ENCODE results near the gene SDHB.
A peak's percentile ranks its signal among the peaks of the same experiment; 100 is the strongest.

Gene SDHB

DNA sequence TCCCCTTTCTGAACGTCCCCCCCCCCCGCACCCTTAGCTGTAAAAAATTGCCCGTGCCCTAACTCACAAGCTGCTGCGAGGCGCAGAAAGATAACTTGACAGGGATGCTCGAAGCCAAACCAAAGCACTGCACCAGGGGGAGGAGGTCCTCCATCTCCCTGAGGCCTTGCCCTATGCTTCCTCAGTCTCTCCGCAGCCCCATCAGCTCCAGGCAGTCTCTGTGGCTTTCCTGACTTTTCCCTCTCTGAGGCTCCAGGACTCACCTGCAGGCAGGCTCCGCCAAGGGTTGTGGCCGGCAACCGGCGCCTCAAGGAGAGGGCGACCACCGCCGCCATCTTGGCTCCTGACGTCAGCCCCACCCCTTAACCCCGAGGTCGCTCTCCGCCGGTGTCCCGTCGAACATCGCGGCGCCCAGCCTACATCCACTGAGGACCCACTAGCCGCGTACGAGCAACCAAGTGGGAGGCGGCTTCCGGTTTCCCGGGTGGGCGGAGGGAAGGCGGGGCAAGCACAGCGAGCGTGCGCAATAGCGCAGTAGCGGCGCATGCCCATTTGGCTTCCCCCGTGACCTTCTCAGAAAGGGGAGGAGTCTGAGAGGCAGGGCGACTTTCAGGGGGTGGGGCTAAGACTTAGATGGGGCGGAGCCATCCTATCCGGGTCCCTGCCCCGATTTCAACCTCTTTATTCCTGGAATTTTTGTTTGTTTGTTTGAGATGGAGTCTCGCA, at the start of gene SDHB:
Gene SDHB, minus strand, starts transcription at position 348 of the 726 bp plus-strand sequence. Its CDS starts 13 bp downstream, at position 335.
- peak; percentile 96 for DNase-seq

DNA sequence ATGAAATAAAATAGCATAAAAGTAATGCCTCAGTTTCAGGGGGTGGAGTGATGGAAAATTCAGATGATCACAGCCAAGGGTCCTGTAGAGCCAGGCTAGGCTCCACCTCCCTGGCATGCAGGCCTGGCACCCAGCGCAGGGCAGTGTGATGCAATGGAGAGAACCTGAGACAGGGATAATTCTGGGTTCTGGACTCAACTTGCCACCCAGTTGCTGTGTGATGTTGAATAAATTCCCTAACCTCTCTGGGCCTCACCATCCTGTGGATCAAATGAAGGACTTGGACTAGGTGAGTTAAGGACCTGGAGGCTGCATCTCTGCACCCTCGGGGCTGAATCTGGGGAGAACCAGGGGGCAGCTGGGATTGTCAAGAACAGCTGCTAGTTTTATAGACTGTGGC, 48.4 kb upstream of the SDHB start:
- no peak for DNase-seq

DNA sequence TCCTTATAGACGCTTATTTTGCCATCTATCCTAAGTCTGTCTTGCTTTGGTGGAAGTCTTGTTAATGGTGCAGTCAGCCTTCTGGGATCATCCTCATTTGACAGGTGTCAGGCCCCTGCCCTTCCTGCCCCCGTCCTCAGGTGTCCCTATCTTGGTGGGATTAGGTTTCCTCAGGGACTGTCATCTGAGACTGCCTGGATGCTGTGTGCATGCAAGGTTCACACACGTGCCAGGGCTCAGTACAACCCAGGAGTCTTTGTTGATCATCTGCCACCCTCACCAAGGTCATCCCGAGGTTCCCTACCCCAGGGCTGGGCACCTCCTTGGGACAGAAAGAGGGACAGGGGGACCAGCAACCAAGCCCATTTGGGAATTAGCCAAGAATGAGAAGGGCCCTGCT, 47.4 kb upstream of the SDHB start:
- DNase-seq = no peak

DNA sequence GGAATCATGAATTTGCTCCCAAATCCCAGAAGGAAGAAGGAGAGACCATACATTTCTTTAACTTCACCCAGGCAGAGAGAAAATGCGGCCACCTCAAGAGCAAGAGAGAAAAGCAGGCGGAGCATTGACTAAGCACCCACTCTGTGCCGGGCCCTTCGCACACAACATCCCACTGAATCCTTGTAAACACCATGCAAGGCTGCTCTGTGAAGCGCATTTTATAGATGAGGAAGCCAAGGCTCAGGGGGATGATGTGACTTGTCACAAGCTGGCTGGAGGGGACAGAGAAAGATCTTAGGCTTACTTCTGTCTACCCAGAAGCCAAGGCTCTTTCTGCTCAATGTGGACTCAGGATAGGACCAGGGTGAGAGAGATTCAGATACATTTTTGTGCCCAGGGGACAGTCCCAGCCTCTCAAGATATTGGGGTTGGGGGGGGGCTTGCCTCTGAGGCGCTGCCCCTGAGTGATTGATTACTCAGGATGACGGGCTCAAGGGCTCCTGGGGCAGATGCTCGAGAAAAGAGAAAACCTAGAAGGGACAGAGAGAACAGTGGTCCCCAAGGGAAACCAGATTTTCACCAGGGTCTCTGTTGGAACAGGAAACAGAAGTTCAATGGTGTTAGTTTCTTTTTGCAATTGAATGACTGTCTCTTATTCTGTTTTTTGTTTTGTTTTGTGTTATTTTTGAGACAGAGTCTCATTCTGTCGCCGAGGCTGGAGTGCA, 45.9 kb upstream of the SDHB start:
- DNase-seq = no peak

DNA sequence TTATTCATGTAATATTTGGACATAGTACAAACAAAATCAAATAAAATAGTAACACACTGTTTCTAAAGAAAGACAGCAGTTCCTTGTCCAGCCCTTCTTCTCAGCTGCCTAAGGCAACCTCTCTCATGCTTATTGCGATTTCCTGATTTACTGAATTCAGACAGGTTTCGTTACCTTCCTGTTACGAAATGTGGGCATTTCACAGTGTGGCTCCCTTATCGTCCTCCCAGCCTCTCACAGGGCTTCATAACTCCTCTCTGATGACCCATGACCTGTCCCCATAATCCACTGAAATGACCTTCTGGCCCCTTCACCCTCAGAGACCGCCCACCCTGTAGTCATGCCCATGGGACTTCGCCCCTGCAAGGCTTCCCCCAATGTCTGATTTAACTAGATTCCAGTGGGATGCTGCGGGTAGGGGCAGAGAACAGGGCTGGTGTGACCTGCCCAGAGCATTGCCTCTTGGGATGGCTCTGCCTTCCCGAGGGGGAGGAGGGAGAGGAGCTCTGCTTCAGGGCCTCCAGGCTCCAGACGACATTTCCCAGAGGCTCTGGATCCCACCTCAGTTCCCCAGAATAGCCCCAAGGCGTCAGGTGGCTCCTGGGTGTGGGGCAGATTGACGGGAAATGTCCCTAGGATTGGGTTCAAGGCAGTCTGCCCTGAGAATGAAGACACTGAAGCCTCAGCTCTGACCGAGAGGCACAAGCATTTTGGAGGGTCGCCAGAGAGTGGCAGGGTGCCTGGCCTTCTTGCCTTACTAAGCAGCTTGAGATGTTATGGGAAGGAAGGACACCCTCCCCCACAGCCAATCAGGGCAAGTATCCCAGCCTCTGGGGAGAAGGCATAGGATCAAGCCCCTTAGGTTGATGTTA, 44.9 kb upstream of the SDHB start:
- DNase-seq = no peak

DNA sequence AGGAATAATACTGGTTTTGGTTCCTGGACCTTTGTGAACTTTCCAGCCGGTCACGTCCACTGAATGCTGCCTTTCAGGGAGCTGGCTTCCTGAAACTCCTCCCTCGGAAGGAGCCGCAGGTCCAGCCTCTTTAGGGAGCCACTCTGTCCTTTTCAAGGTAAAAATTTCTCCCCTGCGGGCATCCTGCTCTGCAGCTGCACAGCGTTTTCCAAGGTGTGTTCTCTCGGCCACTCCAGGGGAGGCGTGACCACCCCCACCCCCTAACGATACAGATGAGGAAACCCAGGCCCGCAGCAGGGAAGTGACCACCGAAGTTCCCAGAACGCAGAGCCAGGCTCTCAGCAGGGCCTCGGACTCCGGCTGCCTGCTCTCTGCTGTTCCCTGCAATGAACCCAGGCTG, 44.0 kb upstream of the SDHB start:
- no peak for DNase-seq

DNA sequence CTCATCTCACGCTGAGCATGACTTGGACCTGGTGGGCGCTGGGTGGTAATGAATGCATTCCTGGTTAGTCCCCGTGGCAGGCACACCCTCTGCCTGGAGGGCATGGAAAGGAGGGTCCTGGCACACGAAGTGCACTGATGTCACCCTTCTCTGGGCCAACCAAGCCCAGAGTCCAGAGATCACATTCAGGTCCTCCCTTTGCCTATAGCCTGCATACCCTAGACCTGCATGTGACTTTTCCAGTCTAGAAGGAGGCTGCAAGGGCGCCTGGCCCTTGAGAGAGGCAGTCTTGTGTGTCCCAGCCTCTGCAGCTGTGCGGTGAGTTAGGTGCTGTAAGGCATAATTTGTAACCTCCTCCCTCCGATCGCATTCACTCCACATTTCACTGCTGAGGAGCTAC, 43.3 kb upstream of the SDHB start:
- DNase-seq = no peak

DNA sequence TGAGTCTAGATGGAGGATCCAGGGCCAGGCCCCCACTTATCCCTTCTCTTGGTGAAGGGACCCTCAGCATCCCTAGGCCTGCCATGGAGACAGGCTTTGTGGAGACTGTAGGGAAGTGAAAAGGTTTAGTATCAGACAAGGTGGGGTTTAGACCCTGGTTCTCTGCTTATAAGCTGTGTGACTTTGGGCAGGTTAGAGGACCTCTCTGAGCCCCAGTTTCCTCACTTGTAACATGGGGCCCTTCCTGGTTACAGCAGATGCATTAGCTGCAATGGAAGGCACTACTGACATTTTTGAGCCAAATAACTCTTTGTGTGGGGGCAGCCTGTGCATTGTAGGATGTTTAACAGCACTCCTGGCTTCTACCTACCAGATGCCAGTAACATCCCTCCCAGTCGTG, 42.8 kb upstream of the SDHB start:
- no peak for DNase-seq

DNA sequence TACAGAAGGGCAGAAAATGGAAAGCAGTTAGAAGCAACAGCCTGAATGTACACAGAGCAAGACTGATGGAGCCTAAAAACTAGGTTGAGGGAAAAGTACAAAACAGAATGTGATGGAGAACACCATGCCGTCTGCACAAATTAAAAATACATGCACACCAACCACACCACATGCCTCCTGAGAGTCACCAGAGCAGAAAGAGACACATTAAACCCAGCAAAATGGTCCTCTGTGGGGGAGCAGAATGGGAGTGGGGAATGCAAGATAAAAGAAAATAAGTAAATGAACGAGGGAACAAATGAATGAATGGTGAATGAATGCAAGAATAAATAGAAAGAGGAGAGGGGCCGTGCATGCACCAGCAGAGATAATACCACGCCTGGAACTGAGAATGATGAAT, 41.3 kb upstream of the SDHB start:
- no peak for DNase-seq

DNA sequence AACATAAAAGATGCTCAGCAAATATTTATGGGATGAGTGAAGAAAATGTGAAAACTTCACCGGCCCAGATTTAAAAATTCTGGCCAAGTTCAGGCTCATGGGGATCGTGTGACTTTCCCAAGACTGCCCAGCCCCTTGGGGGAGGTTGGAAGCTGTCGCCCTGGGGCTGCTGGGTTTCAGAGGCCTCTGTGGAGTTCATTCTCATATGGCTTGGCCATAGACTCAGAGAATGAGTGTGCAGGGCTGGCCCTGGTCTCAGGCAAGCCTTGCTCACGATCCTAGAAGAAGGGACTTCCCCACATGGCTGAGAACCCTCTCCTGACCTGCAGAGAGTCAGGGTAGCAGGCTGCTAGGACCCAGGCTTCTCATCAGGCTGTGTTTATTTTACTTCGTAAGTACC, 40.8 kb upstream of the SDHB start:
- DNase-seq = no peak

DNA sequence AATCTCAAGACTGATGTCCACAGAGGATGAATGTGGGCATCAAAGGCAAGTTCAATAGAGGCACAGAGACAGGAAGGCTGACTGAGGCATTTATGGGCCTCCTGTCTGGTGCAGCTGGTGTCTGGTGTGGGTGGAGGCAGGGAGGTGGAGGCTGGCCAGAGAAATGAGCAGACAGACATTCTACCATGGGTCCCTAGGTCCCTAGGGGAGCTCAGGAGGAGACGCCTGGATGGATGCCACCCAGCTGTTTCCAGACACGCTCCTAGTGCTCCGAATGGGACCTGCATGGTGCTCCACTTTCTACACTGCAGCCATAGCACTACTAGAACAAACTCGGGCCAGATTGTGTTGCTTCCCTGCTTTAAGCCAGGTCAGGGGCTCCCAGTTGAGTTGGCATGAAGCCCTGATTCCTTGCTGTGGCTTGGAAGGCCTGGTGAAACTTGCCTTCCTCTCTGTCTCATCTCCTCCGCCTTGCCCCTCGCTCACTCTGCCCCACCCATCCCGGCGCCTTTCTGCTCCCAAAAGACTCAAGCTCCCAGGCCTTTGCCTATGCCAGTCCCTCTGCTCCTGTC, 40.1 kb upstream of the SDHB start:
- no peak for DNase-seq

DNA sequence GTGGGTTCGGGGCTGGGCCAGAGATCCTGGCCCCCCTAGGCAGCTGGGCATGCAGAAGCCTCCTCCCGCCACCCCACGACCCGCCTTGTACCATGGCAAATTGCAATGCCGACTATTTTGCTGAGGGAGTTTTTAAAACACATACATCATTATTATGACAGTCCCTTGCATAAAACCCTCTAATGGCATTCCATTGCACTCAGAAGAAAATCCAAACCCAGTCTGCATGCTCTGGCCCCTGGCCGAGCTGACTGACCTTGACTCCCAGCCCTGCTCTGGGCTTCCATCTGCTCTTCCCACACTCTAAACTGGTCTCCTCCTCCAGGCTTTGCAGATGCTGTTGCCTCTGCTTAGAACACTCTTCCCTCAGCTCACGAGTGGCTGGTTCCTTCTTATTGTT, 37.4 kb upstream of the SDHB start:
- no peak for DNase-seq

DNA sequence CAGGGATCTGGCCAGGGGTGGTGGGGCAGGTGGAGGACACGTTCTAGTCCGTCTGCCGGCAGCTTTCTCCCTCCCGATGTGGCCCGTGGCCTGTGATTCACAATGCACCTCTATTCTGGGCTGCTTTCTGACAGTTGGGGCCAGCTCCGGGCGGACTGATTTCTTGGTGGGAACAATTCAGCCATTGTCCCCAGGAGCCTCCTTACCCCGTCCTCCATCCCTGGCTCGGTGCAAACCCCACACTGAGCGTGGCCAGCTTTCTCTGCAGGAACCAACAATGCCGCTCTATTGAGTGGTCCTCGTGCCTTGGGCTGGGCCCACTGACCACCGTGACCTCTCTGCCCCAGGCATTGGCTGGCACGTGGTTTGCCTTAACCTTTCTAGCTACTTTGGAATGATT, 35.7 kb upstream of the SDHB start:
- DNase-seq = no peak

DNA sequence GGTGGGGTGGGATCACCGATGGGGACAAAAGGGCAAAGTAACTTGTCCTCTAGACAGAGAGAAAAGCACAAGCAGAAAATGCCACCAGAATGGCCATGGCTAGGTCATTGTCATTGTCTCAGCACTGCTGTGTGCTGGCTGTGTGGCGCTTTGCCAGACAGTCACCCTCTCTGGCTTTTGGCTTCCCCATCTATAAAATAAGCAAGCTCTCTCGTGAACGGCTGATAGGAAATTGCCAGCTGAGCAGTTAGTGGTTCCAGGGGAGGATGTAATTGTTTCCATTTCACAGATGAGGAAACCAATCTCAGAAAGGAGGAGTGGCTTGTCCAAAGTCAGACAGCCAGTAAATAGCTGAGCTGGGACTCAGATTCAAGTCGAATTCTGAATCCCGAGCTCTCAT, 32.9 kb upstream of the SDHB start:
- no peak for DNase-seq

DNA sequence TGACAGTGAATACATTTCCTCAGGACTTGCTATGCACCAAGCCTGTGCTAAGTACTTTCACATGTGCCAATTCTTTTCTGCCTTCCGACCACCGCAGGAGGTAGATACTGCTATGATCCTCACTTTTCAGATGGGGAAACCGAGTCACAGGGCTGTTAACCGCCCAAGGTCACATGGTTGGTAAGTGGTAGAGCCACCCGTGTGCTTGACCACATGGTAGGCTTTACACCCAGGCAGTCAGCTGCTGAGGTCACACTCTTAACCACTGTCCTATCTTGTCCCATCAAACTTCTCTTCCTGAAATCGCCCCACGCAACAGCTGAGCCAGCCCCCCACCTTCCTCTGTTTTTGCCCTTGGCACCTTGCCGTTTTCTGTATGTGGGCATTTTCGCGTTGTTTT, 31.0 kb upstream of the SDHB start:
- DNase-seq = no peak

DNA sequence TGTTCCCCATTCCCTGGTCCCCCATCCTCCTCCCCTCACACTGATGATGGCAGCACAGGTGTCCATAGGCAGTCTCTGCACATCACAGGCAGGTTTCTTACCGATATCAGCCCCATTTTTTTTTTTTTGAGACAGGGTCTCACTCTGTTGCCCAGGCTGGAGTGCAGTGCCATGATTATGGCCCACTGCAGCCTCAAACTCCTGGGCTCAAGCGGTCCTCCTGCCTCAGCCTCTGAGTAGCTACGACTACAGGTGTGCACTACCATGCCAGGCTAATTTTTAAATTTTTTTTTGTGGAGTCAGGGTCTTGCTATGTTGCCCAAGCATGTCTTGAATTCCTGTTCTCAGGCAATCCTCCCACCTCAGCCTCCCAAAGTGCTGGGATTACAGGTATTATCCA, 28.9 kb upstream of the SDHB start:
- DNase-seq = no peak

DNA sequence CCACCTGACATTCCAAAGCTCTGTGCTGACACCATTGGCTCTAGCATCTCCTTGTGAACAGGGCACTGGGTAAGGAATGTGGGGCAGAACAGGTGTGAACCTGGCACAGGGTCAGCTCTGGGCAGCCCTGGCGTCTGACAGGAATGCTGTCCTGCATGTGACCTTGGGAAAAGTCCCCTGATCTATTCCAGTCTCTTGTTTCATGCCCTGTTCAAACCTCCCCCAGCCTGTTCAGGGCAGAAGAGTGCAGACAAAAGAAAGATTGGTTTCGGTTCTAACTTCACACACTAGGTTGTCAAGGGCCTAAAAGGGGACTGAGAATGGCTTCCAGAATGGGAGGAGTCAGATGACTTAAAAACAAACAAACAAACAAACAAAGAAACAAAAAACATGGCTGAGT, 27.6 kb upstream of the SDHB start:
- no peak for DNase-seq

DNA sequence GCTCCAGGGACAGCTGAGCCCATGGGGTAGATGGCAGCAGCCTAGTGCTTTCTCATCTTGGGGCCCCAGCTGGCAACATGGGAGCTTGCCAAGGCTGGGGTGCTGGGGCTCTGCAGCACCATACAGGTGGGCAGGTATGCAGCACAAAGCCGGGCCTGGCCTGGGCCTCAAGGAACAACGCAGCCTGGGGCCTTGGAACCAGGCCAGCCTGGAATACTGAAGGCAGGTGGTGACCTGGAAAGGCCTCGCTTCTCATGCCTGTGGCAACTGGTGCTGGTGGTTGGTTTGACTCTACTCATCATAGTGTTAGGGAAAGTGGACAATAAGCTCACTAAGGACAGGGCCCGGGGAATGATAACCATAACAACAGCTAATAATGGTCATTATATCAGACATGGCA, 27.0 kb upstream of the SDHB start:
- no peak for DNase-seq

DNA sequence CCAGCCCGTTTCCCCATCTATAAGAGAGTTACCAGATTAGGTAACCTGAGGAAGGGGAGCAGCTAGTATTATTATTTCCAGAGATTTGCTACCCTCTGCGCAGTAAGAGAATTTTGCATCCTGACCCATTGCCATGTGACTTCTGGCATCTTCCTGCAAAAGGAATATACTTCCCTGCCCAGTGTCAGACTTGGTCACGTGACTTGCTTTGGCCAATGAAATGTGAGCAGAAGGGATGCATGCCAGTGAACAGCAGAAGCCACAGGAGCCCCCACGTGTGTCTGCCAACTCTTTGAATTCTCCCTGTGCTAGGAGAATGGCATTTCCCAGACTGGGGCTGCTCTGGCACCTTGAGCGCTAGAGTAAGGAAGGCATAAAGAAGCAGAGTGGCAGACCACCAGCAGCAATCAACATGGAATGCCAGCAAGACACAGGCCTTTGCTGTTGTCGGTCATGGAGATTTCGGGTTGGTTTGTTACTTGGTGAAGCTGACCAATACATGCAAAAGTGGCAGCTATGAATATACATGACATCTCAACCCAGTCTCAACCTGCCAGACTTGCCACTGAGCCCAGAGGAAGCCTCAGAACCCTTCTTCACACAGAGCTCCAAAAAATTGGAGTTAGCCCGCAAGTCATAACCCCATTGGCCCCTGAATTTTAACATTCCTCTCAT, 26.4 kb upstream of the SDHB start:
- DNase-seq = no peak

DNA sequence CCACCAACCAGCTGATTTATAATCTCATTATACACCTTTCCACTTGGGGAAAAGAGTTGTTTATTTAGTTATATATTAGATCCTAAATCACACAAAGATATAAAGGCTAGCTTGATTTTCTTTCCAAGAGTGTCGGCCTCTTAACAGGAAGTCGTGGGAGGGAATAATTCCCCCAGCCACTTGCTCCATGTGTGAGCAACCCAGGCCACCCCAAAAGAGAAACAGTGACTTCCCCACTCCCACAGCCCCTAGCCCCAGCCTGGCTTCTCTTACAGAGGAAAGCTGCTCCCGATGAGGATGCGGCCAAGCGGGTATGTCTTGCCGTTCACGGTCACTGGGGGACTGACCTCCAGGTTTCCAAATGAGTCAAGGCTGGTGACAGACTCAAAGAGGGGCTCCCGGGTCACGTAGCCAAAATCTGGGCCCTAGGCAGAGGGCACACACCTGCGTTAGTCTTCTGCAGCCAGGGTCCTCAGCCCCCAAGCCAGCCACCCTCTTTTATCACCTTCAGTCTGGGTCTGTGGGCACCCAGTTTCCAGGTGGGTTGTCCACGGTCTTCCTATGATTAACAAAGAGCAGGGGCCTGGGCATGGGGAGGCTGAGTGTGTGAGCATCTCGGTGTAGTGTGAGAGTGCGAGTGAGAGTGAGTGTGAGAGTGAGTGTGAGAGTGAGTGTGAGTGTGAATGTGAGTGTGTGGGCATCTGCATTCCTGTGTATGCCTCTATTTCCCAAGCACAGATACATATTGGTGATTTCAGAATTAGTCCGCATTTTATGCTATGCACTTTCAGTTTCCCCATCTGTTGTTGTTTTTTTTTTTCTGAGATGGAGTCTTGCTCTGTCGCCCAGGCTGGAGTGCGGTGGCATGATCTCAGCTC, 25.4 kb upstream of the SDHB start:
- DNase-seq = no peak

DNA sequence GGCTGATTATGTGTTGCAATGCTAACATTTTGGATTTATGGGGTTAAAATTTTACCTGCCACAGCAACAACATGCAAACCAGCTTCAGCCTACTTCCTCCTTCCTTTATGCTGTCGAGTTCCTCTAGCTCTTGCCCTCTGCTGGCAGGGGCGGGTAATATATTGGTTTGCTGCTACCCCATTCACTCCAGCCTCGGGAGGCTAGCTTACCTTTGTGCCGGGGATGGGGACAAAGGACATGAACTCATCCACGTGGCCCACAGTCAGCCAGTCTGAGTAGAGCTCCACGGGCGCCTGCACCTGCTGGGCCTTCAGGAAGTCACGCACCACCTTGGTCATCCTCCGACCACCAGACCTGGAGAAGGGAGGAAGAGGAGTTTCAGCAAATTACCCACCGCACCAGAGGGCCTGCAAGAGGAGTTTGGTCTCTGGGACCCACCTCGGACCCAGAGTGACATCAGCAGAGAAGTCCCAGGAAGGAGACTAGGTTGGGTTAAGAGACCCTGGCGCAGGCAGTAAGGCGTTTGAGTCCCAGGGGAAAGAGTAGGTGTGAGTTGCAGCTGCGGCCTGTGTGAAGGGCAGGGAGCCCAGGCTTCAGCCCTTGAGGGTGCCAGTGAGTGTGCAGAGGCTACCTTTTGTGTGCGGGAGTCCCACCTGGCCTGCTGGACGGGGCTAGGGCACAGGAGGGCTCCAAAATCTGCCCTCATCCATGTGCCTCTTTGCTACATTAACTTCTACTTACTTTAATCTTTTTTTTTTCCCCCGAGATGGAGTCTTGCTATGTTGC, 21.8 kb upstream of the SDHB start:
- no peak for DNase-seq

Measured in activated naive CD4-positive, alpha-beta T cell treated with anti-CD3 and anti-CD28 coated beads, Interleukin-2, amount 50 U/mL, for 16 hours (primary cell).